Urinary bladder (tissue), 4 donors: Measurements from ENCODE around the gene TBC1D22A. TPM values are rescaled to one million over a fixed set of nuclear protein-coding genes. Genes with fewer than 3 reads are reported as not detected.

Source experiments
- DNase-seq: peaks from one replicate; pipeline ENCODE4 v3.0.0-alpha.2; 2015; ENCODE audit errors: extremely low spot score
- H3K27ac ChIP-seq: one replicate; pipeline ENCODE4 v1.5.1; 2013; ENCODE audit warnings: low read depth, mild to moderate bottlenecking, moderate library complexity
- H3K36me3 ChIP-seq: one replicate; pipeline ENCODE4 v1.6.1; 2013; ENCODE audit warnings: mild to moderate bottlenecking, moderate library complexity; ENCODE audit not compliant: insufficient read depth
- H3K4me1 ChIP-seq: one replicate; pipeline ENCODE4 v1.6.1; 2013; ENCODE audit warnings: mild to moderate bottlenecking, moderate library complexity; ENCODE audit not compliant: insufficient read depth
- H3K4me3 ChIP-seq: one replicate; pipeline ENCODE4 v1.5.1; 2013; ENCODE audit warnings: low read depth, low read length
- WGBS: extraction: QIAGEN DNeasy Blood & Tissue Kit; methylation state at CpG from one replicate; pipeline ENCODE4 v1.1.7; 2013; 5-methylcytosine and 5-hydroxymethylcytosine counted together
- polyA plus RNA-seq: library from polyadenylated mRNA; stranded (reverse); fragments of 200-250 nt; gene quantifications from one replicate; pipeline ENCODE4 v1.2.3, GENCODE V29; 2013
- total RNA-seq: library from RNA; depleted of rRNA; stranded (reverse); fragments of >200 nt; gene quantifications from one replicate; pipeline ENCODE4 v1.2.3, GENCODE V29; 2014
- donor health status: healthy with polysubstance abuse.
- donor health status: healthy.

TBC1D22A gene
- total and polyA plus RNA-seq, 2 donors, result 7.7 to 19.1 TPM

GRCh38 chr22:46937939-46938338 lies 175.5 kb downstream of the TBC1D22A start:
- Histone ChIP-seq H3K4me1 (no peaks in the 10 kb centered on the region), H3K36me3 (no peaks in the 10 kb centered on the region), H3K4me3 (no peak overlapping the region), H3K27ac (no peak overlapping the region)
- DNase-seq, result no peak
- 95% methylated on average over 7 of the region's 7 CpGs for WGBS

GRCh38 chr22:46941968-46942798 lies 179.7 kb downstream of the TBC1D22A start:
- no peak overlapping the region for H3K27ac ChIP-seq
- H3K4me3 ChIP-seq, result no peak overlapping the region
- no peaks in the 10 kb centered on the region for H3K36me3 ChIP-seq
- H3K4me1 ChIP-seq, result no peaks in the 10 kb centered on the region
- DNase-seq, result no peak
- 80% methylated on average over 21 of the region's 21 CpGs for WGBS

- WGBS, result 87% methylated on average over 22 of the region's 22 CpGs
- no peak for DNase-seq
- no peaks in the 10 kb centered on the region for H3K36me3 ChIP-seq
- no peak overlapping the region for H3K4me3 ChIP-seq
- H3K27ac ChIP-seq, result no peak overlapping the region
- no peaks in the 10 kb centered on the region for H3K4me1 ChIP-seq
Measured at GRCh38 chr22:46942799-46943785, 180.6 kb downstream of the TBC1D22A start.

GRCh38 chr22:46945481-46945880 lies 183.0 kb downstream of the TBC1D22A start:
- no peak for DNase-seq
- Histone ChIP-seq H3K36me3 (no peaks in the 10 kb centered on the region), H3K4me1 (no peaks in the 10 kb centered on the region), H3K4me3 (no peak overlapping the region), H3K27ac (no peak overlapping the region)
- 88% methylated on average over 7 of the region's 7 CpGs for WGBS

- Histone ChIP-seq H3K36me3 (no peaks in the 10 kb centered on the region), H3K4me1 (no peaks in the 10 kb centered on the region), H3K27ac (no peak overlapping the region), H3K4me3 (no peak overlapping the region)
- 98% methylated on average over 7 of the region's 7 CpGs for WGBS
- DNase-seq, result no peak
Measured at GRCh38 chr22:46946383-46946962, 184.0 kb downstream of the TBC1D22A start.

GRCh38 chr22:46947516-46948257 lies 185.2 kb downstream of the TBC1D22A start:
- WGBS, result 85% methylated on average over 14 of the region's 14 CpGs
- Histone ChIP-seq H3K36me3 (no peaks in the 10 kb centered on the region), H3K4me3 (no peak overlapping the region), H3K27ac (no peak overlapping the region), H3K4me1 (no peaks in the 10 kb centered on the region)
- no peak for DNase-seq

GRCh38 chr22:46948411-46949144 lies 186.1 kb downstream of the TBC1D22A start:
- Histone ChIP-seq H3K4me1 (no peaks in the 10 kb centered on the region), H3K4me3 (no peak overlapping the region), H3K27ac (no peak overlapping the region), H3K36me3 (no peaks in the 10 kb centered on the region)
- 94% methylated on average over 16 of the region's 16 CpGs for WGBS
- no peak for DNase-seq

GRCh38 chr22:46951350-46951749 lies 188.9 kb downstream of the TBC1D22A start:
- no peak overlapping the region for H3K27ac ChIP-seq
- WGBS, result 91% methylated on average over 12 of the region's 12 CpGs
- no peak for DNase-seq
- H3K4me1 ChIP-seq, result no peaks in the 10 kb centered on the region
- H3K36me3 ChIP-seq, result no peaks in the 10 kb centered on the region
- no peak overlapping the region for H3K4me3 ChIP-seq

- 92% methylated on average over 7 of the region's 7 CpGs for WGBS
Measured at GRCh38 chr22:46951973-46952372, 189.5 kb downstream of the TBC1D22A start.

GRCh38 chr22:46953968-46954765 lies 191.7 kb downstream of the TBC1D22A start:
- no peaks in the 10 kb centered on the region for H3K4me1 ChIP-seq
- DNase-seq, result no peak
- H3K27ac ChIP-seq, result no peak overlapping the region
- H3K4me3 ChIP-seq, result no peak overlapping the region
- no peaks in the 10 kb centered on the region for H3K36me3 ChIP-seq
- 81% methylated on average over 18 of the region's 18 CpGs for WGBS

More at GRCh38 chr22:46951973-46952372, 189.5 kb downstream of the TBC1D22A start:
- H3K27ac ChIP-seq, result no peak overlapping the region
- H3K36me3 ChIP-seq, result no peaks in the 10 kb centered on the region
- no peak for DNase-seq
- H3K4me3 ChIP-seq, result no peak overlapping the region
- H3K4me1 ChIP-seq, result no peaks in the 10 kb centered on the region

- Histone ChIP-seq H3K4me3 (no peak overlapping the region), H3K36me3 (no peaks in the 10 kb centered on the region), H3K27ac (no peak overlapping the region), H3K4me1 (no peaks in the 10 kb centered on the region)
- 95% methylated on average over 7 of the region's 7 CpGs for whole genome bisulfite sequencing
- DNase-seq, result no peak
Measured at GRCh38 chr22:46954781-46955180, 192.3 kb downstream of the TBC1D22A start.
